ENCODE results near the gene VWDE. TPM values are rescaled to one million over a fixed set of nuclear protein-coding genes. Genes with fewer than 3 reads are reported as not detected.
A peak's percentile ranks its signal among the peaks of the same experiment; 100 is the strongest.

VWDE gene
- total and polyA plus RNA-seq, 2 experiments from 2014 or later: 0.13 to 2.1 TPM

- Histone ChIP-seq H3K27me3 (no peaks in the 10 kb centered on the region), H3K9me2 (replicated peaks; ENCODE audit: insufficient read depth) (no peaks in the 10 kb centered on the region), H3K4me2 (no peak overlapping the region), H3K27ac (no peak overlapping the region), H3K79me2 (no peaks in the 10 kb centered on the region), H2AFZ (no peak overlapping the region), H4K20me1 (ENCODE audit: insufficient read depth, poor library complexity, severe bottlenecking) (no peaks in the 10 kb centered on the region), H3K4me1 (ENCODE audit: insufficient read depth) (no peaks in the 10 kb centered on the region), H3K36me3 (replicated peaks; ENCODE audit: insufficient read depth, low read depth) (no peaks in the 10 kb centered on the region), H3K9me3 (ENCODE audit: low read depth) (no peaks in the 10 kb centered on the region), H3K4me3 (no peak overlapping the region)
- TF ChIP-seq, protein P1, sequence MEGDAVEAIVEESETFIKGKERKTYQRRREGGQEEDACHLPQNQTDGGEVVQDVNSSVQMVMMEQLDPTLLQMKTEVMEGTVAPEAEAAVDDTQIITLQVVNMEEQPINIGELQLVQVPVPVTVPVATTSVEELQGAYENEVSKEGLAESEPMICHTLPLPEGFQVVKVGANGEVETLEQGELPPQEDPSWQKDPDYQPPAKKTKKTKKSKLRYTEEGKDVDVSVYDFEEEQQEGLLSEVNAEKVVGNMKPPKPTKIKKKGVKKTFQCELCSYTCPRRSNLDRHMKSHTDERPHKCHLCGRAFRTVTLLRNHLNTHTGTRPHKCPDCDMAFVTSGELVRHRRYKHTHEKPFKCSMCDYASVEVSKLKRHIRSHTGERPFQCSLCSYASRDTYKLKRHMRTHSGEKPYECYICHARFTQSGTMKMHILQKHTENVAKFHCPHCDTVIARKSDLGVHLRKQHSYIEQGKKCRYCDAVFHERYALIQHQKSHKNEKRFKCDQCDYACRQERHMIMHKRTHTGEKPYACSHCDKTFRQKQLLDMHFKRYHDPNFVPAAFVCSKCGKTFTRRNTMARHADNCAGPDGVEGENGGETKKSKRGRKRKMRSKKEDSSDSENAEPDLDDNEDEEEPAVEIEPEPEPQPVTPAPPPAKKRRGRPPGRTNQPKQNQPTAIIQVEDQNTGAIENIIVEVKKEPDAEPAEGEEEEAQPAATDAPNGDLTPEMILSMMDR (IDR thresholded peaks at IDR 0.05; ENCODE audit: poor library complexity): no peak
- TF ChIP-seq EZH2phosphoT487 (IDR thresholded peaks at IDR 0.05; ENCODE audit: low read depth, severe bottlenecking, unreplicated experiment) (no peak), EZH2 (IDR thresholded peaks at IDR 0.05; ENCODE audit: borderline replicate concordance) (no peak)
- DNase-seq (ENCODE audit: low spot score): no peak
- WGBS (ENCODE audit: low lambda C conversion rate, missing lambda C conversion rate): 74% methylated on average over 10 of the region's 10 CpGs
Measured at GRCh38 chr7:12323415-12323814, 80.2 kb downstream of the VWDE start.

- TF ChIP-seq EZH2 (IDR thresholded peaks at IDR 0.05; ENCODE audit: borderline replicate concordance): no peak
- no peak for TF ChIP-seq EZH2phosphoT487 (IDR thresholded peaks at IDR 0.05; ENCODE audit: low read depth, severe bottlenecking, unreplicated experiment)
- TF ChIP-seq, protein P1 (IDR thresholded peaks at IDR 0.05; ENCODE audit: poor library complexity): no peak
- Histone ChIP-seq H2AFZ (no peak overlapping the region), H3K79me2 (no peaks in the 10 kb centered on the region), H3K4me2 (no peak overlapping the region), H3K36me3 (replicated peaks; ENCODE audit: insufficient read depth, low read depth) (no peaks in the 10 kb centered on the region), H3K4me1 (ENCODE audit: insufficient read depth) (no peaks in the 10 kb centered on the region), H4K20me1 (ENCODE audit: insufficient read depth, poor library complexity, severe bottlenecking) (no peaks in the 10 kb centered on the region), H3K9me2 (replicated peaks; ENCODE audit: insufficient read depth) (no peaks in the 10 kb centered on the region), H3K9me3 (ENCODE audit: low read depth) (no peaks in the 10 kb centered on the region), H3K27me3 (no peaks in the 10 kb centered on the region), H3K4me3 (no peak overlapping the region), H3K27ac (no peak overlapping the region)
- 86% methylated on average over 3 of the region's 3 CpGs for WGBS (ENCODE audit: low lambda C conversion rate, missing lambda C conversion rate)
- DNase-seq (ENCODE audit: low spot score): no peak
Measured at GRCh38 chr7:12322903-12323300, 80.8 kb downstream of the VWDE start.

- peak; percentile 13 for DNase-seq (ENCODE audit: low spot score)
- Histone ChIP-seq H3K79me2 (no peaks in the 10 kb centered on the region), H3K9me2 (replicated peaks; ENCODE audit: insufficient read depth) (no peaks in the 10 kb centered on the region), H3K4me1 (ENCODE audit: insufficient read depth) (no peaks in the 10 kb centered on the region), H4K20me1 (ENCODE audit: insufficient read depth, poor library complexity, severe bottlenecking) (no peaks in the 10 kb centered on the region), H3K4me2 (no peak overlapping the region), H3K27ac (no peak overlapping the region), H2AFZ (no peak overlapping the region), H3K36me3 (replicated peaks; ENCODE audit: insufficient read depth, low read depth) (no peaks in the 10 kb centered on the region), H3K9me3 (ENCODE audit: low read depth) (no peaks in the 10 kb centered on the region), H3K27me3 (no peaks in the 10 kb centered on the region), H3K4me3 (no peak overlapping the region)
- TF ChIP-seq, protein P1 (IDR thresholded peaks at IDR 0.05; ENCODE audit: poor library complexity): peak; percentile 86
- no peak for TF ChIP-seq EZH2phosphoT487 (IDR thresholded peaks at IDR 0.05; ENCODE audit: low read depth, severe bottlenecking, unreplicated experiment)
- 62% methylated on average over 5 of the region's 5 CpGs for WGBS (ENCODE audit: low lambda C conversion rate, missing lambda C conversion rate)
Measured at GRCh38 chr7:12322284-12322902, 81.3 kb downstream of the VWDE start.

Measured in hepatocyte (in vitro differentiated cells).